Gastrocnemius medialis (tissue), 4 donors: ENCODE measurements around the gene DOCK10. TPM values are rescaled to one million over a fixed set of nuclear protein-coding genes. Genes with fewer than 3 reads are reported as not detected.

Source experiments
- ATAC-seq, 2 donors: fragments of 150-250 bp; one replicate each; pipeline ENCODE4 v1.9.1; 2016
- DNase-seq, 2 donors: peaks; one replicate each; pipeline ENCODE4 v3.0.0-alpha.2; 2019
- H3K27ac ChIP-seq, 4 donors: fragments of 200-600 bp; sonication (generic); 1 replicate in 1 of 4; 2 replicates in 3 of 4; pipeline ENCODE4 v1.5.1; 2016 to 2018; ENCODE audit warnings: mild to moderate bottlenecking in 2 of 4, moderate library complexity in 1 of 4
- H3K27me3 ChIP-seq, 3 donors: fragments of 200-600 bp; sonication (generic) in 2 of 3; 1 replicate in 1 of 3; 2 replicates in 2 of 3; pipeline versions ENCODE4 v1.5.1 to v1.6.0; 2016 to 2019; ENCODE audit warnings: mild to moderate bottlenecking in 1 of 3, moderate library complexity in 1 of 3
- H3K36me3 ChIP-seq, 2 donors: fragments of 200-600 bp; sonication (generic) in 1 of 2; one replicate each; pipeline ENCODE4 v1.5.1; 2017 to 2018
- H3K4me1 ChIP-seq, 2 donors: fragments of 200-600 bp; sonication (generic) in 1 of 2; one replicate each; pipeline ENCODE4 v1.5.1; 2016 to 2017; ENCODE audit warnings: mild to moderate bottlenecking in 2 of 2
- H3K4me3 ChIP-seq, 4 donors: fragments of 200-600 bp; sonication (generic) in 3 of 4; 1 replicate in 1 of 4; 2 replicates in 3 of 4; pipeline ENCODE4 v1.5.1; 2016 to 2019; ENCODE audit warnings: mild to moderate bottlenecking in 2 of 4
- H3K9me3 ChIP-seq, 3 donors: fragments of 200-600 bp; sonication (generic) in 2 of 3; 1 replicate in 1 of 3; 2 replicates in 2 of 3; pipeline ENCODE4 v1.5.1; 2016 to 2019
- POLR2A ChIP-seq, 2 donors: fragments of 450-650 bp; IDR thresholded peaks; one replicate each; pipeline ENCODE4 v1.6.1; 2017; ENCODE audit warnings: antibody characterized with exemption in 2 of 2, mild to moderate bottlenecking in 2 of 2, moderate library complexity in 2 of 2
- in situ Hi-C, 4 donors: fragments of 200-750 bp; cut with MboI; loops; one replicate each; pipeline versions ENCODE4 v1.15.0 to v1.8.0; 2017; ENCODE audit warnings: low sequenced_read_pairs in 4 of 4
- intact Hi-C: fragments of 100-400 bp; cut with DNase I; formaldehyde crosslinking; loops from one replicate; pipeline ENCODE4 v1.15.1; 2023; ENCODE audit warnings: low total_unique reads
- total RNA-seq, 4 donors: library from RNA; depleted of rRNA; stranded (reverse); fragments of >200 nt; gene quantifications; one replicate each; pipeline versions ENCODE4 v1.1.0 to v1.2.3, GENCODE V29; 2016
- TF ChIP-seq, protein P1 (sequence below), 5 experiments: fragments of 450-650 bp in 3 of 5; fragments of 200-600 bp in 2 of 5; sonication (generic) in 2 of 5; IDR thresholded peaks in 4 of 5; conservative IDR thresholded peaks in 1 of 5; 1 replicate in 4 of 5; 2 replicates in 1 of 5; pipeline ENCODE4 v1.5.1; 2016 to 2019; ENCODE audit warnings: antibody characterized with exemption in 5 of 5, mild to moderate bottlenecking in 3 of 5, moderate library complexity in 3 of 5

Gene DOCK10
- total RNA-seq, 4 donors from 2014 or later, result 0.97 to 1.9 (median 1.4) TPM

DNA sequence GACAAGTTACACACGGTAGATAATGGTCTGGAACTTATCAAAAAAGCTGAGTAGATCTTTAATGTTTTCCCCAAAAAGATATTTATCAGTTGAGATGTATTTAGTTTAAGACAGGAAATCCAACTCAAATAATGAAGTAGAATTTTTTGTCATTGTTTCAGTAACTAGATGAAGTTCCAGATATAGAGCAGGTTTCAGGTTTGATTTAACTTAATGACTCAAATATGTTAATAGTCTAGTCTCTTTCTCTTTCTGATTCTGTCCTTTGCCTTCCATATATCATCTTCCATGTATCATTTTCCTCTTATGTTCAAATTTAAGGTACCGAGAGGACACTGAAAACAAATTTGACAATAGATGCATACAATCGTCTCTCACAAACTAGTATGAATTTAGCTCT lies 23.6 kb upstream of the DOCK10 start:
- no peak overlapping the region for H3K27ac ChIP-seq
- H3K9me3 ChIP-seq, result no peaks in the 10 kb centered on the region
- no peak overlapping the region for H3K4me3 ChIP-seq
- no peaks in the 10 kb centered on the region for H3K36me3 ChIP-seq
- TF ChIP-seq, protein P1, sequence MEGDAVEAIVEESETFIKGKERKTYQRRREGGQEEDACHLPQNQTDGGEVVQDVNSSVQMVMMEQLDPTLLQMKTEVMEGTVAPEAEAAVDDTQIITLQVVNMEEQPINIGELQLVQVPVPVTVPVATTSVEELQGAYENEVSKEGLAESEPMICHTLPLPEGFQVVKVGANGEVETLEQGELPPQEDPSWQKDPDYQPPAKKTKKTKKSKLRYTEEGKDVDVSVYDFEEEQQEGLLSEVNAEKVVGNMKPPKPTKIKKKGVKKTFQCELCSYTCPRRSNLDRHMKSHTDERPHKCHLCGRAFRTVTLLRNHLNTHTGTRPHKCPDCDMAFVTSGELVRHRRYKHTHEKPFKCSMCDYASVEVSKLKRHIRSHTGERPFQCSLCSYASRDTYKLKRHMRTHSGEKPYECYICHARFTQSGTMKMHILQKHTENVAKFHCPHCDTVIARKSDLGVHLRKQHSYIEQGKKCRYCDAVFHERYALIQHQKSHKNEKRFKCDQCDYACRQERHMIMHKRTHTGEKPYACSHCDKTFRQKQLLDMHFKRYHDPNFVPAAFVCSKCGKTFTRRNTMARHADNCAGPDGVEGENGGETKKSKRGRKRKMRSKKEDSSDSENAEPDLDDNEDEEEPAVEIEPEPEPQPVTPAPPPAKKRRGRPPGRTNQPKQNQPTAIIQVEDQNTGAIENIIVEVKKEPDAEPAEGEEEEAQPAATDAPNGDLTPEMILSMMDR (IDR thresholded peaks at IDR 0.05 in 4 of 5, conservative IDR thresholded peaks at IDR 0.05 in 1 of 5), result no peak
- TF ChIP-seq POLR2A (IDR thresholded peaks at IDR 0.05), result no peak
- no peaks in the 10 kb centered on the region for H3K4me1 ChIP-seq
- intact Hi-C loops, result no loop called here
- DNase-seq (no peak), ATAC-seq (no peak)
- H3K27me3 ChIP-seq, result no peaks in the 10 kb centered on the region
- in situ Hi-C loops, result no loop called here

DNA sequence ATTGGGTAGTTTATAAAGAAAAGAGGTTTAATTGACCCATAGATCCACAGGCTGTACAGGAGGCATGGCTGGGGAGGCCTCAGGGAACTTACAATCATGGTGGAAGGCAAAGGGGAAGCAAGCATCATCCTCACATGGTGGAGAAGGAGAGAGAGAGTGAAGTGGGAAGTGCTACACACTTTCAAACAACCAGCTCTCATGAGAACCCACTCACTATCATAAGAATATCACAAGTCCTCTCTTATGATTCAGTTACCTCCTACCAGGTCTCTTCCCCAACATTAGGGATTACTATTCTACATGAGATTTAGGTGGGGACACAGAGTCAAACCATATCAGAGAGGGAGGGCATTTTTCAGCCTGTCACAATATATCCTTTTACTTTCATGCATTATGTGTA lies 22.7 kb upstream of the DOCK10 start:
- ATAC-seq (no peak), DNase-seq (no peak)
- Histone ChIP-seq H3K9me3 (no peaks in the 10 kb centered on the region), H3K27ac (no peak overlapping the region), H3K4me3 (no peak overlapping the region), H3K36me3 (no peaks in the 10 kb centered on the region), H3K4me1 (no peaks in the 10 kb centered on the region), H3K27me3 (no peaks in the 10 kb centered on the region)
- intact Hi-C loops (no loop called here), in situ Hi-C loops (no loop called here)
- TF ChIP-seq, protein P1 (IDR thresholded peaks at IDR 0.05 in 4 of 5, conservative IDR thresholded peaks at IDR 0.05 in 1 of 5), result no peak
- TF ChIP-seq POLR2A (IDR thresholded peaks at IDR 0.05), result no peak

DNA sequence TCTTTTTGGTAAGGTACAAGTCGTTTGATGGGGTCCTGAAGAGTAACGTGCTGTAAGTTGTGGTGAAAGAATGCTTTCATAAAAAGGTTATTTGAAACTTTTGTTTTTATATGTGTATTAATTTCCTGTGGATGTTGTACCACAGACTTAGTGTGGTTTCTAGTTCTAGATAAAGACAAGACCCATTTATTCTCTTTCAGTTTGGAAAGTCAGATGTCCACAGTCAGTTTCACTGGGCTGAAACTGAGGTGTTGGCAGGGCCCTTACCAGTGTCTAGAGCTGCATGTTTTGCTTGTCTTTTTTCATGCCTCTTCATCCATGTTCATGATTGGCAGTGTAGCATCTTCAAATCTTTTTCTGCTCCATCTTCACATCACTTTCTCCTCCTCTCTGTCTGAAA lies 22.1 kb upstream of the DOCK10 start:
- DNase-seq, result no peak
- in situ Hi-C loops (no loop called here), intact Hi-C loops (no loop called here)
- no peak for ATAC-seq
- Histone ChIP-seq H3K27me3 (no peaks in the 10 kb centered on the region), H3K36me3 (no peaks in the 10 kb centered on the region), H3K4me3 (no peak overlapping the region), H3K27ac (no peak overlapping the region), H3K9me3 (no peaks in the 10 kb centered on the region), H3K4me1 (no peaks in the 10 kb centered on the region)
- TF ChIP-seq, protein P1 (IDR thresholded peaks at IDR 0.05 in 4 of 5, conservative IDR thresholded peaks at IDR 0.05 in 1 of 5), result no peak
- TF ChIP-seq POLR2A (IDR thresholded peaks at IDR 0.05), result no peak

DNA sequence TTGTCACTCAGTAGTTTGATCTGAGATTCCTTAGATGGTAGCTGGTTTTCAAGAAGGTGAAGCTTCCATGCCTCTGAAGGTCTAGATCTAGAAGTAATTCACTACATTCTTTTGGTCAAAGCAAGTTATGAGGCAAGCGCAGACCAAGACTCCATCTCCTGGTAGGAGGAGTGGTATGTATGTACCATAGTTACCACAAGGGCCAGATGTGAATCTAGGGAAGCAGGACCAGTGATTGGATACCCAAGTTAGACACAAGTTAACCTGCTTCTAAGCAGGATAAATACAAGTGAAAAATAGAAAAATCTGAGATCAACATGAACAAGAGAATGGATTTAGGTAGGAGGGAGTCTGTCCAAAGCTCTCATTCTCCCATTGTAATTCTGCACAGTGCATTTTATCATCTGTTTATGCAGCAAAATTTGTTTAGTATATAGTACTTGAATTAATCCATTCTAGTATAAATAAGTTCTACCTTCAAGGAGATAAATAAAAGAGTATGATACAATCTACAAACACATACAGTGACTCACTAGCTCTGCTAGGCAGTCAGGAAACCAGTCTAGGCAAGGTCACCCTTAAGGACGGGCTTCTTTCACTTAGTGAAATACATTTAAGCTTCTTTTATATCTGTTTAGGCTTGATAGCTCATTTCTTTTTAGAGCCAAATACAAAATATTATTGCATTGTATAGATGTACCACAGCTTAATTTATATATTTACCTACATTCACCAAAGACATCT lies 14.2 kb upstream of the DOCK10 start:
- intact Hi-C loops (no loop called here), in situ Hi-C loops (no loop called here)
- Histone ChIP-seq H3K4me3 (no peak overlapping the region), H3K36me3 (no peaks in the 10 kb centered on the region), H3K27me3 (no peaks in the 10 kb centered on the region), H3K9me3 (no peaks in the 10 kb centered on the region), H3K27ac (no peak overlapping the region), H3K4me1 (no peaks in the 10 kb centered on the region)
- TF ChIP-seq, protein P1 (IDR thresholded peaks at IDR 0.05 in 4 of 5, conservative IDR thresholded peaks at IDR 0.05 in 1 of 5), result no peak
- no peak for TF ChIP-seq POLR2A (IDR thresholded peaks at IDR 0.05)
- DNase-seq, result no peak
- ATAC-seq, result no peak

DNA sequence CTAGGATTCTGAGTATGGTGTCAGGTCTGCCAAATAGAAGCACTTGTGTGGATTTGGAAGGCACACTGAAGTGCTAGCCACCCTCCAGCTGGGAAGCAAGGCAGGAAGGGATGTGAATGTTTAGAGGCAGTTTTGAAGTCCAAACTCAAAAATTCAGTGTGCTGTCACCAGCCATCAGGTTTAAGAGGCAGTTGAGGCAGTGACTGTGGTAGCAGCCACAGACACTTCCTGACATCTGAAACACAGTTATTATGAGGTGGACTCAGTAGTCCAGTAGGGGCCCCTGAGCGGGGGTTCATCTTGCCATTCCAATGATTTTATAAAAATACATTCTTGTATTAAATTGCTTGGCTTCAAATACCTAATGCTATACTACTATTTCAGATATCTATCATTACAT lies 13.4 kb upstream of the DOCK10 start:
- Histone ChIP-seq H3K36me3 (no peaks in the 10 kb centered on the region), H3K4me1 (no peaks in the 10 kb centered on the region), H3K27ac (no peak overlapping the region), H3K27me3 (no peaks in the 10 kb centered on the region), H3K9me3 (no peaks in the 10 kb centered on the region), H3K4me3 (no peak overlapping the region)
- ATAC-seq (no peak), DNase-seq (no peak)
- TF ChIP-seq, protein P1 (IDR thresholded peaks at IDR 0.05 in 4 of 5, conservative IDR thresholded peaks at IDR 0.05 in 1 of 5), result no peak
- TF ChIP-seq POLR2A (IDR thresholded peaks at IDR 0.05), result no peak
- in situ Hi-C loops (no loop called here), intact Hi-C loops (no loop called here)
